Measurements from ENCODE around the gene CDH13. TPM values are rescaled to one million over a fixed set of nuclear protein-coding genes. Genes with fewer than 3 reads are reported as not detected.

CDH13 gene
- total and polyA plus RNA-seq, 10 of the 15 experiments (the other 5 are each of a cell fraction or from before 2014, with no cell fraction given): under 0.01 to 0.05 TPM; not detected in 8

GRCh38 chr16:83574388-83574787 lies 947.6 kb downstream of the CDH13 start:
- ChIA-PET CTCF (no interaction called here), SMC1A (ENCODE audit: uncharacterized antibody, unreplicated experiment) (no interaction called here), POLR2A (no interaction called here), RAD21 (ENCODE audit: unreplicated experiment) (no interaction called here)
- WGBS (ENCODE audit: insufficient coverage, insufficient replicate concordance, low lambda C conversion rate, missing lambda C conversion rate): 51% methylated on average over 6 of the region's 6 CpGs
- H3K4me1 ChIP-seq (ENCODE audit: control insufficient read depth, insufficient read depth, low read length): no peaks in the 10 kb centered on the region
- no peaks in the 10 kb centered on the region for H3K9me3 ChIP-seq (replicated peaks; ENCODE audit: control insufficient read depth, insufficient read depth, low read length)
- intact Hi-C loops (cut with micrococcal nuclease; ENCODE audit: unreplicated experiment): no loop called here
- no peaks in the 10 kb centered on the region for H4K20me1 ChIP-seq (ENCODE audit: control insufficient read depth, insufficient read depth)
- no peak overlapping the region for H3K9ac ChIP-seq (ENCODE audit: control insufficient read depth, insufficient read depth, low read length)
- H3K4me2 ChIP-seq (ENCODE audit: control insufficient read depth, insufficient read depth): no peak overlapping the region
- H3K27ac ChIP-seq (ENCODE audit: control insufficient read depth, insufficient read depth): no peak overlapping the region
- FAIRE-seq (no peak), ATAC-seq (no peak), DNase-seq (ENCODE audit: low read depth, low spot score) (no peak)
- H2AFZ ChIP-seq (ENCODE audit: control insufficient read depth, low read depth, low read length): no peak overlapping the region
- TF ChIP-seq ETV6 (conservative IDR thresholded peaks at IDR 0.05 in 1 of 2, IDR thresholded peaks at IDR 0.05 in 1 of 2; ENCODE audit: borderline replicate concordance in 1 of 2, low read depth in 1 of 2): no peak
- no peak for TF ChIP-seq RFX5 (IDR thresholded peaks at IDR 0.05; ENCODE audit: low read depth, low read length)
- no peak for TF ChIP-seq RELA (IDR thresholded peaks at IDR 0.05; ENCODE audit: borderline replicate concordance, partially characterized antibody)
- TF ChIP-seq RUNX3 (IDR thresholded peaks at IDR 0.05; ENCODE audit: low read length): no peak
- no peak for TF ChIP-seq CHD1 (IDR thresholded peaks at IDR 0.05; ENCODE audit: low read depth, low read length)
- no peak for TF ChIP-seq GABPA (IDR thresholded peaks at IDR 0.05; ENCODE audit: low read depth)
- in situ Hi-C loops (cut with MboI): no loop called here
- H3K79me2 ChIP-seq (ENCODE audit: control insufficient read depth, insufficient read depth, low read length): no peaks in the 10 kb centered on the region
- H3K27me3 ChIP-seq (replicated peaks in 1 of 2; ENCODE audit: control insufficient read depth in 2 of 2, insufficient read depth in 2 of 2, low read length in 1 of 2): no peaks in the 10 kb centered on the region
- no peak overlapping the region for H3K4me3 ChIP-seq
- BruUV-seq (replicated peaks): no TSS peak
- H3K36me3 ChIP-seq (ENCODE audit: control insufficient read depth in 2 of 2, insufficient read depth in 2 of 2, low read length in 1 of 2): no peaks in the 10 kb centered on the region

GRCh38 chr16:83577078-83577745 lies 950.4 kb downstream of the CDH13 start:
- ATAC-seq (no peak), FAIRE-seq (no peak), DNase-seq (ENCODE audit: low read depth, low spot score) (no peak)
- H3K4me3 ChIP-seq: no peak overlapping the region
- H3K27me3 ChIP-seq (replicated peaks in 1 of 2; ENCODE audit: control insufficient read depth in 2 of 2, insufficient read depth in 2 of 2, low read length in 1 of 2): no peaks in the 10 kb centered on the region; a peak in 1 of 4 replicates
- no peak overlapping the region for H3K4me2 ChIP-seq (ENCODE audit: control insufficient read depth, insufficient read depth)
- BruUV-seq (replicated peaks): no TSS peak
- TF ChIP-seq PAX8 (IDR thresholded peaks at IDR 0.05) (no peak), CBX3 (IDR thresholded peaks at IDR 0.05; ENCODE audit: borderline replicate concordance, low read depth) (no peak), ATF7 (IDR thresholded peaks at IDR 0.05; ENCODE audit: low read depth) (no peak), SMC3 (IDR thresholded peaks at IDR 0.05; ENCODE audit: borderline replicate concordance, low read length) (no peak), BCLAF1 (IDR thresholded peaks at IDR 0.05) (no peak), BACH1 (IDR thresholded peaks at IDR 0.05; ENCODE audit: borderline replicate concordance) (no peak), RELA (IDR thresholded peaks at IDR 0.05; ENCODE audit: borderline replicate concordance, partially characterized antibody) (no peak)
- H3K27ac ChIP-seq (ENCODE audit: control insufficient read depth, insufficient read depth): no peak overlapping the region
- no peaks in the 10 kb centered on the region for H3K36me3 ChIP-seq (ENCODE audit: control insufficient read depth in 2 of 2, insufficient read depth in 2 of 2, low read length in 1 of 2)
- POLR2A ChIA-PET: no interaction called here
- no peaks in the 10 kb centered on the region for H4K20me1 ChIP-seq (ENCODE audit: control insufficient read depth, insufficient read depth)
- RAD21 ChIA-PET (ENCODE audit: unreplicated experiment): no interaction called here
- SMC1A ChIA-PET (ENCODE audit: uncharacterized antibody, unreplicated experiment): no interaction called here
- intact Hi-C loops (cut with micrococcal nuclease; ENCODE audit: unreplicated experiment): no loop called here
- in situ Hi-C loops (cut with MboI): no loop called here
- H3K4me1 ChIP-seq (ENCODE audit: control insufficient read depth, insufficient read depth, low read length): no peaks in the 10 kb centered on the region
- CTCF ChIA-PET: no interaction called here
- no peaks in the 10 kb centered on the region for H3K79me2 ChIP-seq (ENCODE audit: control insufficient read depth, insufficient read depth, low read length)
- WGBS (ENCODE audit: insufficient coverage, insufficient replicate concordance, low lambda C conversion rate, missing lambda C conversion rate): 39% methylated on average over 7 of the region's 7 CpGs
- no peaks in the 10 kb centered on the region for H3K9me3 ChIP-seq (replicated peaks; ENCODE audit: control insufficient read depth, insufficient read depth, low read length)
- H2AFZ ChIP-seq (ENCODE audit: control insufficient read depth, low read depth, low read length): no peak overlapping the region
- no peak overlapping the region for H3K9ac ChIP-seq (ENCODE audit: control insufficient read depth, insufficient read depth, low read length)
